ENCODE data around the gene GPR62. TPM values are rescaled to one million over a fixed set of nuclear protein-coding genes. Genes with fewer than 3 reads are reported as not detected.
A peak's percentile ranks its signal among the peaks of the same experiment; 100 is the strongest.

GPR62 gene
- total and polyA plus RNA-seq, 9 of the 15 experiments (the other 6 are each of a cell fraction or from before 2014, with no cell fraction given) = not detected

- H3K4me1 ChIP-seq (replicated peaks in 1 of 2; ENCODE audit: control insufficient read depth in 2 of 2, insufficient read depth in 2 of 2, low read length in 2 of 2) = peaks cover 19 to 28% of the 10 kb centered on the region in 2 experiments; a peak in 4 of 5 replicates
- peaks cover 5% of the 10 kb centered on the region for H3K9me1 ChIP-seq (ENCODE audit: control insufficient read depth, insufficient read depth, low read length)
- no peak for DNase-seq (ENCODE audit: extremely low read depth in 1 of 4, low spot score in 3 of 4)
- no peaks in the 10 kb centered on the region for H3K27me3 ChIP-seq (ENCODE audit: control insufficient read depth in 2 of 2, insufficient read depth in 2 of 2, low read length in 2 of 2)
- in situ Hi-C loops (cut with MboI) (no loop called here), intact Hi-C loops (cut with micrococcal nuclease) (loop anchor here (2.0 to 5.0 kb wide), 3 partner anchors 113 to 199 kb away; partner anchors contain the start of gene DUSP7)
- H2AFZ ChIP-seq (ENCODE audit: low read depth, low read length) = peak overlapping the region; percentile 45; the same call in 1 of the 2 replicates
- H3K27ac ChIP-seq (ENCODE audit: extremely low read depth, low read depth, low read length) = no peak overlapping the region
- BruUV-seq (replicated peaks) = no TSS peak
- H3K9ac ChIP-seq (ENCODE audit: insufficient read depth in 1 of 2, low read depth in 2 of 2, low read length in 2 of 2) = peak overlapping the region; percentile 86 to 92; a peak in 3 of 4 replicates
- POLR2A ChIA-PET = interaction anchor here (0.7 to 1.3 kb wide), 2 partner anchors 10 to 19 kb away, joined by 3 to 6 read pairs; no protein-coding TSS in a partner anchor
- ATAC-seq = no peak
- 89% methylated on average over 18 of the region's 21 CpGs for WGBS (ENCODE audit: insufficient coverage, low coverage, missing lambda C conversion rate)
- CTCF ChIA-PET (ENCODE audit: low intra/inter-chr PET ratio) = interaction anchor here (0.6 kb wide), 1 partner anchor 199 kb away, joined by 3 read pairs; no protein-coding TSS in a partner anchor
- H3K9me3 ChIP-seq (replicated peaks; ENCODE audit: control insufficient read depth, insufficient read depth, low read depth, low read length) = no peaks in the 10 kb centered on the region
- FAIRE-seq = no peak
- TF ChIP-seq ZBTB33 (CRISPR knock-in tag; IDR thresholded peaks at IDR 0.05) = 0 out of 2 replicates have a peak, but pooled peaks have one; percentile 18
- no peak for TF ChIP-seq HDAC1 (IDR thresholded peaks at IDR 0.05)
- H4K20me1 ChIP-seq (replicated peaks; ENCODE audit: control insufficient read depth, insufficient read depth, low read length) = no peaks in the 10 kb centered on the region
- H3K79me2 ChIP-seq (ENCODE audit: control insufficient read depth, insufficient read depth, low read length) = peaks cover 30% of the 10 kb centered on the region
- H3K4me2 ChIP-seq (ENCODE audit: insufficient read depth, low read length) = 0 out of 2 replicates have a peak overlapping the region, but pooled peaks have one; percentile 87
- H3K4me3 ChIP-seq = no peak overlapping the region
- H3K36me3 ChIP-seq (ENCODE audit: control insufficient read depth, insufficient read depth, low read length) = peaks cover 18% of the 10 kb centered on the region; the same call in 1 of the 3 replicates
Measured at GRCh38 chr3:51943451-51944391, 11.5 kb upstream of the GPR62 start.

All from K562 (cell line).